Measurements from ENCODE around the gene CTAGE1. TPM values are rescaled to one million over a fixed set of nuclear protein-coding genes. Genes with fewer than 3 reads are reported as not detected.

CTAGE1 gene
- total RNA-seq, 2 experiments from 2014 or later = not detected

- BruUV-seq (replicated peaks) = no TSS peak
- intact Hi-C loops (cut with micrococcal nuclease; ENCODE audit: unreplicated experiment) = no loop called here
- no peaks in the 10 kb centered on the region for H4K20me1 ChIP-seq (ENCODE audit: insufficient read depth, low read length)
- H2AFZ ChIP-seq (ENCODE audit: low read length) = no peak overlapping the region
- no peak overlapping the region for H3K4me3 ChIP-seq (ENCODE audit: low read depth, low read length, poor library complexity, severe bottlenecking)
- H3K9me3 ChIP-seq (ENCODE audit: low read length) = no peaks in the 10 kb centered on the region
- TF ChIP-seq CTCF (conservative IDR thresholded peaks at IDR 0.05; ENCODE audit: low read length) (no peak), EZH2phosphoT487 (IDR thresholded peaks at IDR 0.05; ENCODE audit: borderline replicate concordance, low read depth, low read length) (no peak)
- H3K27ac ChIP-seq (ENCODE audit: low read depth, low read length, poor library complexity, severe bottlenecking) = no peak overlapping the region
- no peaks in the 10 kb centered on the region for H3K36me3 ChIP-seq (ENCODE audit: insufficient read depth, low read length)
- DNase-seq (ENCODE audit: low spot score) = no peak
- ChIA-PET CTCF (ENCODE audit: unreplicated experiment) (no interaction called here), POLR2A (no interaction called here)
- H3K9me2 ChIP-seq (ENCODE audit: insufficient read depth, low read length) = no peaks in the 10 kb centered on the region
- no peaks in the 10 kb centered on the region for H3K4me1 ChIP-seq (ENCODE audit: insufficient read depth, low read length, poor library complexity, severe bottlenecking)
- H3K4me2 ChIP-seq (ENCODE audit: low read length) = no peak overlapping the region
- no peaks in the 10 kb centered on the region for H3K79me2 ChIP-seq (ENCODE audit: insufficient read depth, low read depth, low read length)
These were observed 28.6 kb upstream of the CTAGE1 start for GRCh38 chr18:22446325-22446724.

- Histone ChIP-seq H3K9me2 (ENCODE audit: insufficient read depth, low read length) (no peaks in the 10 kb centered on the region), H4K20me1 (ENCODE audit: insufficient read depth, low read length) (no peaks in the 10 kb centered on the region), H3K4me2 (ENCODE audit: low read length) (no peak overlapping the region), H3K9me3 (ENCODE audit: low read length) (no peaks in the 10 kb centered on the region), H3K4me1 (ENCODE audit: insufficient read depth, low read length, poor library complexity, severe bottlenecking) (no peaks in the 10 kb centered on the region), H2AFZ (ENCODE audit: low read length) (no peak overlapping the region), H3K4me3 (ENCODE audit: low read depth, low read length, poor library complexity, severe bottlenecking) (no peak overlapping the region), H3K36me3 (ENCODE audit: insufficient read depth, low read length) (no peaks in the 10 kb centered on the region), H3K27ac (ENCODE audit: low read depth, low read length, poor library complexity, severe bottlenecking) (no peak overlapping the region), H3K79me2 (ENCODE audit: insufficient read depth, low read depth, low read length) (no peaks in the 10 kb centered on the region)
- BruUV-seq (replicated peaks) = no TSS peak
- TF ChIP-seq CTCF (conservative IDR thresholded peaks at IDR 0.05; ENCODE audit: low read length) (peak; percentile 49), EZH2phosphoT487 (IDR thresholded peaks at IDR 0.05; ENCODE audit: borderline replicate concordance, low read depth, low read length) (no peak)
- DNase-seq (ENCODE audit: low spot score) = no peak
- intact Hi-C loops (cut with micrococcal nuclease; ENCODE audit: unreplicated experiment) = no loop called here
- ChIA-PET POLR2A (interaction anchor here (1.3 to 1.4 kb wide), 2 partner anchors 43 to 58 kb away, joined by 3 to 4 read pairs; no protein-coding TSS in a partner anchor), CTCF (ENCODE audit: unreplicated experiment) (no interaction called here)
These were observed 23.9 kb upstream of the CTAGE1 start for GRCh38 chr18:22441638-22442037.

GRCh38 chr18:22439447-22439846 is 21.7 kb upstream of the CTAGE1 start:
- Histone ChIP-seq H3K4me2 (ENCODE audit: low read length) (no peak overlapping the region), H3K4me3 (ENCODE audit: low read depth, low read length, poor library complexity, severe bottlenecking) (no peak overlapping the region), H3K9me2 (ENCODE audit: insufficient read depth, low read length) (no peaks in the 10 kb centered on the region), H3K79me2 (ENCODE audit: insufficient read depth, low read depth, low read length) (no peaks in the 10 kb centered on the region), H2AFZ (ENCODE audit: low read length) (no peak overlapping the region), H3K9me3 (ENCODE audit: low read length) (no peaks in the 10 kb centered on the region), H4K20me1 (ENCODE audit: insufficient read depth, low read length) (no peaks in the 10 kb centered on the region), H3K36me3 (ENCODE audit: insufficient read depth, low read length) (no peaks in the 10 kb centered on the region), H3K27ac (ENCODE audit: low read depth, low read length, poor library complexity, severe bottlenecking) (no peak overlapping the region), H3K4me1 (ENCODE audit: insufficient read depth, low read length, poor library complexity, severe bottlenecking) (no peaks in the 10 kb centered on the region)
- TF ChIP-seq EZH2phosphoT487 (IDR thresholded peaks at IDR 0.05; ENCODE audit: borderline replicate concordance, low read depth, low read length) = no peak
- TF ChIP-seq CTCF (conservative IDR thresholded peaks at IDR 0.05; ENCODE audit: low read length) = no peak
- intact Hi-C loops (cut with micrococcal nuclease; ENCODE audit: unreplicated experiment) = no loop called here
- CTCF ChIA-PET (ENCODE audit: unreplicated experiment) = no interaction called here
- POLR2A ChIA-PET = interaction anchor here (0.7 to 1.3 kb wide), 2 partner anchors 10 to 13 kb away, joined by 3 read pairs; no protein-coding TSS in a partner anchor
- no peak for DNase-seq (ENCODE audit: low spot score)
- BruUV-seq (replicated peaks) = no TSS peak
